HCT116 (cell line): ENCODE data around the gene ADCY1. TPM values are rescaled to one million over a fixed set of nuclear protein-coding genes. Genes with fewer than 3 reads are reported as not detected.

Source experiments
- ATAC-seq: fragments of 200-7000 bp; cut with Tn5 transposase; 2 replicates; pipeline ENCODE4 v1.9.1; 2020; ENCODE audit warnings: mild to moderate bottlenecking, moderate library complexity
- BruUV-seq: library from RNA; stranded (reverse); fragments of 400-500 nt; replicated peaks from 2 replicates; lab custom pipeline; 2021; lab: Mats Ljungman, UMichigan
- CTCF ChIA-PET: fragments of 300-600 bp; sonication (Branson Sonifier 250); formaldehyde crosslinking; loops from one replicate; lab custom pipeline; 2021; ENCODE audit warnings: antibody characterized with exemption; lab: Charles Lee
- POLR2A ChIA-PET: fragments of 300-600, 350-600 bp; sonication (Branson Sonifier 250); formaldehyde crosslinking; loops from one replicate; lab custom pipeline; 2021; ENCODE audit warnings: antibody characterized with exemption; lab: Charles Lee
- RAD21 ChIA-PET, 2 experiments: fragments of 300-600 bp; sonication (Branson Sonifier 250); formaldehyde crosslinking; loops; one replicate each; lab custom pipeline; 2023; ENCODE audit warnings: low total read pairs in 2 of 2; ENCODE audit not compliant: uncharacterized antibody in 2 of 2, unreplicated experiment in 2 of 2, low non-redundant PET in 1 of 2; lab: Charles Lee
- DNase-seq: peaks from one replicate; pipeline ENCODE4 v3.0.0-alpha.2; 2010; ENCODE audit warnings: low read depth, low spot score
- H2AFZ ChIP-seq: fragments of 200-600 bp; shearing (Covaris generic), sonication (generic); 2 replicates; pipeline ENCODE4 v1.6.1; 2017; ENCODE audit warnings: low read depth, mixed run types, mixed read lengths, antibody characterized with exemption, low read length; ENCODE audit not compliant: poor library complexity, severe bottlenecking
- H3K27ac ChIP-seq: 2 replicates; pipeline ENCODE4 v1.5.1; 2012; ENCODE audit warnings: low read depth, low read length
- H3K27me3 ChIP-seq: fragments of 200-600 bp; sonication (generic); 2 replicates; pipeline ENCODE4 v1.6.1; 2016; ENCODE audit warnings: mixed run types, low read length, mixed read lengths; ENCODE audit not compliant: insufficient read depth
- H3K36me3 ChIP-seq, 2 experiments: fragments of 200-500 bp in 1 of 2; fragments of 200-600 bp in 1 of 2; sonication (Bioruptor generic) in 1 of 2; sonication (generic) in 1 of 2; 2 replicates each; pipeline versions ENCODE4 v1.5.1 to v1.6.1; 2014 to 2016; ENCODE audit warnings: low read length in 2 of 2, inconsistent platforms in 1 of 2, mixed read lengths in 1 of 2, mixed run types in 1 of 2; ENCODE audit not compliant: insufficient read depth in 2 of 2, control insufficient read depth in 1 of 2
- H3K4me1 ChIP-seq, 2 experiments: fragments of 200-600 bp in 1 of 2; sonication (generic) in 1 of 2; 2 replicates each; pipeline versions ENCODE4 v1.5.1 to v1.6.1; 2012 to 2017; ENCODE audit warnings: low read length in 2 of 2, inconsistent platforms in 1 of 2, mild to moderate bottlenecking in 1 of 2, mixed read lengths in 1 of 2, mixed run types in 1 of 2, moderate library complexity in 1 of 2; ENCODE audit not compliant: insufficient read depth in 2 of 2, control insufficient read depth in 1 of 2
- H3K4me2 ChIP-seq: fragments of 200-600 bp; sonication (generic); 2 replicates; pipeline ENCODE4 v1.6.1; 2017; ENCODE audit warnings: mixed run types, low read length, mixed read lengths
- H3K4me3 ChIP-seq, 2 experiments: fragments of 200-600 bp in 1 of 2; sonication (generic) in 1 of 2; replicated peaks in 1 of 2; 2 replicates each; pipeline ENCODE4 v1.5.1; 2011 to 2016; ENCODE audit warnings: low read length in 2 of 2, control low read depth in 1 of 2, low read depth in 1 of 2, mild to moderate bottlenecking in 1 of 2, mixed read lengths in 1 of 2, mixed run types in 1 of 2
- H3K79me2 ChIP-seq: fragments of 200-600 bp; sonication (generic); 2 replicates; pipeline ENCODE4 v1.6.1; 2017; ENCODE audit warnings: mild to moderate bottlenecking, mixed run types, low read length, moderate library complexity, mixed read lengths; ENCODE audit not compliant: insufficient read depth
- H3K9ac ChIP-seq: fragments of 200-600 bp; sonication (generic); 2 replicates; pipeline ENCODE4 v1.6.1; 2016; ENCODE audit warnings: low read length, mixed read lengths
- H3K9me2 ChIP-seq: fragments of 200-600 bp; sonication (generic), shearing (Covaris generic); 2 replicates; pipeline ENCODE4 v1.6.1; 2017; ENCODE audit warnings: mixed run types, mild to moderate bottlenecking, moderate library complexity; ENCODE audit not compliant: insufficient read depth
- H3K9me3 ChIP-seq, 2 experiments: fragments of 200-500 bp in 1 of 2; fragments of 200-600 bp in 1 of 2; sonication (Bioruptor generic) in 1 of 2; sonication (generic) in 1 of 2; 2 replicates each; pipeline ENCODE4 v1.6.1; 2014 to 2017; ENCODE audit warnings: low read length in 2 of 2, mixed read lengths in 2 of 2, inconsistent platforms in 1 of 2, low read depth in 1 of 2, mild to moderate bottlenecking in 1 of 2, mixed run types in 1 of 2, moderate library complexity in 1 of 2; ENCODE audit not compliant: control insufficient read depth in 1 of 2, insufficient read depth in 1 of 2
- H4K20me1 ChIP-seq: fragments of 200-600 bp; sonication (generic), shearing (Covaris generic); 2 replicates; pipeline ENCODE4 v1.6.1; 2017; ENCODE audit warnings: mixed run types, mild to moderate bottlenecking, moderate library complexity; ENCODE audit not compliant: insufficient read depth
- CEBPB ChIP-seq: IDR thresholded peaks from 2 replicates; pipeline ENCODE4 v1.6.1; 2012; ENCODE audit warnings: low read depth
- EGR1 ChIP-seq: IDR thresholded peaks from 2 replicates; pipeline ENCODE4 v1.6.1; 2012; ENCODE audit warnings: low read depth
- EZH2 ChIP-seq: fragments of 200-600 bp; sonication (generic); IDR thresholded peaks from 2 replicates; pipeline ENCODE4 v1.6.1; 2017; ENCODE audit warnings: antibody characterized with exemption, mixed run types
- EZH2phosphoT487 ChIP-seq: fragments of 200-600 bp; IDR thresholded peaks from 2 replicates; pipeline ENCODE4 v1.6.1; 2018; ENCODE audit warnings: antibody characterized with exemption, borderline replicate concordance
- FOSL1 ChIP-seq: IDR thresholded peaks from 2 replicates; pipeline ENCODE4 v1.6.1; 2012; ENCODE audit warnings: low read depth
- JUND ChIP-seq: IDR thresholded peaks from 2 replicates; pipeline ENCODE4 v1.6.1; 2012
- POLR2AphosphoS5 ChIP-seq: IDR thresholded peaks from 2 replicates; pipeline ENCODE4 v1.6.1; 2011; ENCODE audit warnings: mild to moderate bottlenecking, low read depth, low read length, moderate library complexity
- RAD21 ChIP-seq: IDR thresholded peaks from 2 replicates; pipeline ENCODE4 v1.6.1; 2012; ENCODE audit warnings: low read depth, mild to moderate bottlenecking
- SIN3A ChIP-seq: IDR thresholded peaks from 2 replicates; pipeline ENCODE4 v1.6.1; 2012; ENCODE audit warnings: low read depth
- SP1 ChIP-seq: IDR thresholded peaks from 2 replicates; pipeline ENCODE4 v1.6.1; 2012; ENCODE audit warnings: low read depth
- SRF ChIP-seq: IDR thresholded peaks from 2 replicates; pipeline ENCODE4 v1.6.1; 2012; ENCODE audit warnings: low read depth
- TCF7L2 ChIP-seq: IDR thresholded peaks from 2 replicates; pipeline ENCODE4 v1.7.0; 2011; ENCODE audit warnings: borderline replicate concordance, inconsistent platforms; ENCODE audit not compliant: insufficient read depth, insufficient read length; ENCODE audit errors: extremely low read depth
- intact Hi-C: fragments of 100-400 bp; cut with micrococcal nuclease; formaldehyde crosslinking; loops from 2 replicates; pipeline ENCODE4 v1.10.0; 2022
- total RNA-seq: library from RNA; stranded (reverse); gene quantifications from one replicate; pipeline ENCODE4 v1.2.1, GENCODE V29; 2021; ENCODE audit not compliant: unreplicated experiment
- TF ChIP-seq, protein P1 (sequence below): IDR thresholded peaks from 2 replicates; pipeline ENCODE4 v1.6.1; 2012; ENCODE audit warnings: low read depth
- TF ChIP-seq, protein P2 (sequence below): IDR thresholded peaks from 2 replicates; pipeline ENCODE4 v1.6.1; 2011; ENCODE audit warnings: mild to moderate bottlenecking, low read length, moderate library complexity; ENCODE audit not compliant: insufficient replicate concordance; ENCODE audit errors: extremely low read depth
- TF ChIP-seq, protein P3 (sequence below), 3 experiments: fragments of 200-600 bp in 1 of 3; sonication (generic) in 1 of 3; IDR thresholded peaks in 2 of 3; conservative IDR thresholded peaks in 1 of 3; 2 replicates each; pipeline ENCODE4 v1.5.1; 2012 to 2017; ENCODE audit warnings: low read depth in 2 of 3, low read length in 2 of 3, antibody characterized with exemption in 1 of 3, borderline replicate concordance in 1 of 3, control low read depth in 1 of 3, mild to moderate bottlenecking in 1 of 3, mixed read lengths in 1 of 3, mixed run types in 1 of 3, moderate library complexity in 1 of 3; ENCODE audit not compliant: insufficient read depth in 1 of 3
- TF ChIP-seq, protein P4 (sequence below): IDR thresholded peaks from 2 replicates; pipeline ENCODE4 v1.6.1; 2012

ADCY1 gene
- total RNA-seq, 1 experiment from 2014 or later = 0.05 TPM

DNA sequence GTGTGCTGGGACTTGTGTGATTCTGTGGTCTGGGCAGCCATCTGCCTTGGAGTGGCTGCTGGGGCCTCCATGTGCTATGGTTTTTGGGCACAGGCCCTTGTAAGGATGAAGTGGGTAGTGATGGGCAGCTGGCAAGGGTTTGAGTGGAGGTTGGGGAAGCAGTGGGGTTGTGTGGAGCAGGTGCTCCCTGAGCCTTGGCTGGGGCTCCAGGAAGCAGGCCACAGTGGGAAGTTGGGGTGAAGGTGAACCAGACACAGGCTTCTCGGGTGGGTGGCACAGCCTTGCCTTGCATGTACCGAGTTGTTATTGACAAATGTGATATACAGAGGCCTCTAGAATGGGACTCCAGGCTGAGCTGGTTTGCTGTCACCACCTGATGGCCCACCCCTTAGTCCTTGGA is 82.3 kb downstream of the ADCY1 start:
- TF ChIP-seq, protein P1, sequence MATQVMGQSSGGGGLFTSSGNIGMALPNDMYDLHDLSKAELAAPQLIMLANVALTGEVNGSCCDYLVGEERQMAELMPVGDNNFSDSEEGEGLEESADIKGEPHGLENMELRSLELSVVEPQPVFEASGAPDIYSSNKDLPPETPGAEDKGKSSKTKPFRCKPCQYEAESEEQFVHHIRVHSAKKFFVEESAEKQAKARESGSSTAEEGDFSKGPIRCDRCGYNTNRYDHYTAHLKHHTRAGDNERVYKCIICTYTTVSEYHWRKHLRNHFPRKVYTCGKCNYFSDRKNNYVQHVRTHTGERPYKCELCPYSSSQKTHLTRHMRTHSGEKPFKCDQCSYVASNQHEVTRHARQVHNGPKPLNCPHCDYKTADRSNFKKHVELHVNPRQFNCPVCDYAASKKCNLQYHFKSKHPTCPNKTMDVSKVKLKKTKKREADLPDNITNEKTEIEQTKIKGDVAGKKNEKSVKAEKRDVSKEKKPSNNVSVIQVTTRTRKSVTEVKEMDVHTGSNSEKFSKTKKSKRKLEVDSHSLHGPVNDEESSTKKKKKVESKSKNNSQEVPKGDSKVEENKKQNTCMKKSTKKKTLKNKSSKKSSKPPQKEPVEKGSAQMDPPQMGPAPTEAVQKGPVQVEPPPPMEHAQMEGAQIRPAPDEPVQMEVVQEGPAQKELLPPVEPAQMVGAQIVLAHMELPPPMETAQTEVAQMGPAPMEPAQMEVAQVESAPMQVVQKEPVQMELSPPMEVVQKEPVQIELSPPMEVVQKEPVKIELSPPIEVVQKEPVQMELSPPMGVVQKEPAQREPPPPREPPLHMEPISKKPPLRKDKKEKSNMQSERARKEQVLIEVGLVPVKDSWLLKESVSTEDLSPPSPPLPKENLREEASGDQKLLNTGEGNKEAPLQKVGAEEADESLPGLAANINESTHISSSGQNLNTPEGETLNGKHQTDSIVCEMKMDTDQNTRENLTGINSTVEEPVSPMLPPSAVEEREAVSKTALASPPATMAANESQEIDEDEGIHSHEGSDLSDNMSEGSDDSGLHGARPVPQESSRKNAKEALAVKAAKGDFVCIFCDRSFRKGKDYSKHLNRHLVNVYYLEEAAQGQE = no peak
- no peak for TF ChIP-seq EGR1
- no peak for TF ChIP-seq CEBPB
- TF ChIP-seq EZH2phosphoT487 = no peak
- TF ChIP-seq POLR2AphosphoS5 = no peak
- TF ChIP-seq SRF = no peak
- TF ChIP-seq SP1 = no peak
- no peak for TF ChIP-seq TCF7L2
- no peak for TF ChIP-seq EZH2
- TF ChIP-seq, protein P2, sequence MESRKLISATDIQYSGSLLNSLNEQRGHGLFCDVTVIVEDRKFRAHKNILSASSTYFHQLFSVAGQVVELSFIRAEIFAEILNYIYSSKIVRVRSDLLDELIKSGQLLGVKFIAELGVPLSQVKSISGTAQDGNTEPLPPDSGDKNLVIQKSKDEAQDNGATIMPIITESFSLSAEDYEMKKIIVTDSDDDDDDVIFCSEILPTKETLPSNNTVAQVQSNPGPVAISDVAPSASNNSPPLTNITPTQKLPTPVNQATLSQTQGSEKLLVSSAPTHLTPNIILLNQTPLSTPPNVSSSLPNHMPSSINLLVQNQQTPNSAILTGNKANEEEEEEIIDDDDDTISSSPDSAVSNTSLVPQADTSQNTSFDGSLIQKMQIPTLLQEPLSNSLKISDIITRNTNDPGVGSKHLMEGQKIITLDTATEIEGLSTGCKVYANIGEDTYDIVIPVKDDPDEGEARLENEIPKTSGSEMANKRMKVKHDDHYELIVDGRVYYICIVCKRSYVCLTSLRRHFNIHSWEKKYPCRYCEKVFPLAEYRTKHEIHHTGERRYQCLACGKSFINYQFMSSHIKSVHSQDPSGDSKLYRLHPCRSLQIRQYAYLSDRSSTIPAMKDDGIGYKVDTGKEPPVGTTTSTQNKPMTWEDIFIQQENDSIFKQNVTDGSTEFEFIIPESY = no peak
- TF ChIP-seq JUND = no peak
- TF ChIP-seq RAD21 = no peak
- TF ChIP-seq, protein P3, sequence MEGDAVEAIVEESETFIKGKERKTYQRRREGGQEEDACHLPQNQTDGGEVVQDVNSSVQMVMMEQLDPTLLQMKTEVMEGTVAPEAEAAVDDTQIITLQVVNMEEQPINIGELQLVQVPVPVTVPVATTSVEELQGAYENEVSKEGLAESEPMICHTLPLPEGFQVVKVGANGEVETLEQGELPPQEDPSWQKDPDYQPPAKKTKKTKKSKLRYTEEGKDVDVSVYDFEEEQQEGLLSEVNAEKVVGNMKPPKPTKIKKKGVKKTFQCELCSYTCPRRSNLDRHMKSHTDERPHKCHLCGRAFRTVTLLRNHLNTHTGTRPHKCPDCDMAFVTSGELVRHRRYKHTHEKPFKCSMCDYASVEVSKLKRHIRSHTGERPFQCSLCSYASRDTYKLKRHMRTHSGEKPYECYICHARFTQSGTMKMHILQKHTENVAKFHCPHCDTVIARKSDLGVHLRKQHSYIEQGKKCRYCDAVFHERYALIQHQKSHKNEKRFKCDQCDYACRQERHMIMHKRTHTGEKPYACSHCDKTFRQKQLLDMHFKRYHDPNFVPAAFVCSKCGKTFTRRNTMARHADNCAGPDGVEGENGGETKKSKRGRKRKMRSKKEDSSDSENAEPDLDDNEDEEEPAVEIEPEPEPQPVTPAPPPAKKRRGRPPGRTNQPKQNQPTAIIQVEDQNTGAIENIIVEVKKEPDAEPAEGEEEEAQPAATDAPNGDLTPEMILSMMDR (IDR thresholded peaks at IDR 0.05 in 2 of 3, conservative IDR thresholded peaks at IDR 0.05 in 1 of 3; ENCODE audit: borderline replicate concordance in 1 of 3, insufficient read depth in 1 of 3, low read depth in 2 of 3, low read length in 2 of 3) = no peak
- TF ChIP-seq, protein P4, sequence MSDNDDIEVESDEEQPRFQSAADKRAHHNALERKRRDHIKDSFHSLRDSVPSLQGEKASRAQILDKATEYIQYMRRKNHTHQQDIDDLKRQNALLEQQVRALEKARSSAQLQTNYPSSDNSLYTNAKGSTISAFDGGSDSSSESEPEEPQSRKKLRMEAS = no peak
- TF ChIP-seq SIN3A = no peak
- TF ChIP-seq FOSL1 = no peak
- ChIA-PET RAD21 (no interaction called here), POLR2A (no interaction called here), CTCF (no interaction called here)
- Histone ChIP-seq H3K27ac (no peak overlapping the region), H3K9me3 (no peaks in the 10 kb centered on the region), H3K4me3 (no peak overlapping the region), H3K9ac (no peak overlapping the region), H2AFZ (no peak overlapping the region), H3K36me3 (no peaks in the 10 kb centered on the region), H3K79me2 (no peaks in the 10 kb centered on the region), H3K9me2 (no peaks in the 10 kb centered on the region), H3K4me1 (no peaks in the 10 kb centered on the region), H4K20me1 (no peaks in the 10 kb centered on the region), H3K4me2 (no peak overlapping the region), H3K27me3 (no peaks in the 10 kb centered on the region)
- intact Hi-C loops = no loop called here
- ATAC-seq = no peak
- BruUV-seq = no TSS peak
- DNase-seq = no peak
